AG08396 (cell line): ENCODE measurements around the gene RPS3.
"Not testable (repeated sequence)": the region's sequence is repeated elsewhere in the genome, so short reads cannot be mapped to it uniquely, and the experiment has no call there.

Experiments used
- DNase-seq: peaks from one replicate; pipeline ENCODE4 v3.0.0; 2012; ENCODE audit warnings: low spot score, mixed read lengths

Gene RPS3

DNA sequence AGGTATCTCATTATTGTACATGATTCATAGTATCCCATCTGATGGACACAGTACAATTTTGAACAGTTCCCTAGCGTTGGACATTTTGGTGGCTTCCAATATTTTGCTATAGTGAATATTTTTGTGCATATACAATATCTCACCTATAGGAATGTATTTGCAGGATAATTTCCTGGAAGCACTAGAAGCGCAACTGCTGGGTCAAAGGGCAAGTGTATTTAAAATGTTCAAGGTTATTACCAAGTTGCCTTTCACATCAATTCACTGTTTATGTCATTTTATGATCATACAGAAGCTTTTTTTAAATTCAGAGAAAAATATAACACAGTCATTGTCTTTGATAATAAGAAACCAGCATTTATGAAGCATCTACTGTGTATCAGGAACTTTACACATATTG is 19.1 kb upstream of the RPS3 start:
- no peak for DNase-seq

DNA sequence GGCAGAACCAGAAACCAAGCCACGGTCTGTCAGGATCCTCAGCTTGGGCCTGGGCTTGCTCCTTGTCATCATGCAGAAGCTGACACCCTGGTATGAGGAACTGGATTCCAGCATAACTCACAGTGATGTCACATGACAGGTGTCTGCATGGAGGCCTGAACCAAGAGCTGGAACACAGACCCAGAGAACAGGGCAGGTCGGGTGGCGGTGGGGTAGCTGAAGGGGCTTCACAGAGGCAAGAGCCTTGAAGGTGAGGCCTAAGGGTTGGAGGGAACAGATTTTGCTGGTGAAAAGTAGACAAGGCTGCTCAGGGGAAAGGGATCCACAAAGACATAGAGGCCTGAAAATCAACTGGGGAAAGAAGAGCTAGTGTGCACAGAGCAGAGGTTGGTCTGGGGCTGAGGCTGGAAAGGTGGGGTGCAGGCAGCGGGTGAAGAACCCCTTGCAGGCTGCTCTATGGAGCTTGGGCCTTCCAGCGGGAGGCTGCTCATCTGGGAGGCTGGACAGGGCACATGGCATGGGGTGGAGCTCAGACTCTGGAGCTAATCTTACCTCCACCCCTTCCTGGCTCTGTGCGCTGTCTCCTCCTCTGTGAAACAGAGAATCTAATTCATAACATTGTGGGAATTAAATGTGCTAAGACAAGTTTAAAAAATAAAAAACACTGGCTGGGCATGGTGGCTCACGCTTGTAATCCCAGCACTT is 18.4 kb upstream of the RPS3 start:
- no peak for DNase-seq

DNA sequence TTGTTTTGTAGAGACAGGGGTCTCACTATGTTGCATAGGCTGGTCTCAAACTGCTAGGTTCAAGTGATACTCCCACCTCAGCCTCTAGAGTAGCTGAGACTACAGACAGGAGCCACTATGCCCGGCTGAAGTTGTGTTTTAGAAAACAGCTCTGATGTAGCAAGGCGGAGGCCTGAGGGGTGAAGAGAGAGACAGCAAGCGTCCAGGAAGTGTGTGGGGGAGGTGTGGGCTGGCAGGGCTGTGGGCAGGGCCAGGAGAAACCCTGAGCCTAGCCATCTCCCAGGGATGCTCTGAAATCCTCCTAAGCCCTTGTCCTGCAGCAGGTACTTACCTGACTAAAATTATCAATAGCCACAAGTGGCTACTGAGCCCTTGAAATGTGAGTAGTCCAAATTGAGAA is 16.1 kb upstream of the RPS3 start:
- no peak for DNase-seq

DNA sequence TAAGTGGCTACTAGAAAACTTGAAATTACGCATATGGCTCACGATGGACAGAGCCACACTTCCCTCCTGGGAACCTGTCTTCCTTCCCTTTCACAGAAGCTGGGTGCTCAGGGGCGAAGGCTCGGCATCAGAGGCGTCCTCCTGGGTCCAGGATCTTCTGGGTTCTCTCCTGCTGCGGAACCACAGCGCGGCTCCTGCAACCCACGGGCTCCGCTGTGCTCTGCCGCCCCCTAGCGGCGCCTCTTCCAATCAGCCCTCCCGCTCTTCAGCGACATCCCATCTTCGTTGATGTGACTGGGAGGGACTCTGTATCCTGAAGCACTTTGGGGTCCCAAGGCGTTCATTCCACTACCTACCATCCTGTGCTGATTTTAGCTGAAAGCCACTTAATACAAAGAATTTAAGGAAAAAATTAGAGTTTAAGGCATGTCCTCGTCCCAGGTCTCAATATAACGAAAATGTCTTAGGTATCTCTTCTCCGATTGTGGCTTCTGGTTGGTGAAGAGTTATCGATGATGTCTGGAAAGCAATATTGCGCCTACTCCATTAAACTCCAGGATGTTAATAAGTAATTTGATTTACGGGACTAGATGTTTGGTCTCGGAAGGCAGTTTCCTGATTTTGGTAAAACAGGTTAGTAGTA is 14.8 kb upstream of the RPS3 start:
- peak; percentile 87 for DNase-seq

DNA sequence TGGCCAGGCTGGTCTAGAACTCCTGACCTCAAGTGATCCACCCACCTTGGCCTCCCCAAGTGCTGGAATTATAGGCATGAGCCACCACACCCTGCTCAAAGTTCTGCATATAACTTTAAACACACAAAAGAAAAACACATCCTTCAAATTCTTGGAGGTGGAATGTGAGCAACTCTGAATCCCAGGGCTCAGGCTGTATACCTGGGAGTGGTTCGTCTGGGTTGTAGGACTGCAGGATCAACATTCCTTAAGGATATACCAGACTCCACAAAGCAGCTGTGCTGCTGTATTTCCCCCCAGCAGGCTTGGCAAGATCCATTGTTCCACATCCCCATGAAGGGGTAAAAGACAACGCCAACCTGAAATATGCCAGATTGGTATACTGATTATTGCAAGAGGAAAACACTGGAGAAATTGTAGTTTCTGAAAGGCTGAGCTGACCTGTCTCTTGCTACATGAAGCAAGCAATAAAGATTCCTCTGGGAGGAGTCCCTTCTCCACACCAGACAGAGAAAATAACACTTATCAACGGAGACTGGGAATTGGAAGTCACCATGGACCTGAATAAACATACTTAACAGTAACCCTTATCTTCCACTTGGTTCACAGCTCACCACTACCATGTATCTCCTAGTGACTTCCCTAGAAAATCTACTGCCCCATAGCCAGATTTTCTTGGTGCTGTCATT is 12.2 kb upstream of the RPS3 start:
- DNase-seq = no peak

DNA sequence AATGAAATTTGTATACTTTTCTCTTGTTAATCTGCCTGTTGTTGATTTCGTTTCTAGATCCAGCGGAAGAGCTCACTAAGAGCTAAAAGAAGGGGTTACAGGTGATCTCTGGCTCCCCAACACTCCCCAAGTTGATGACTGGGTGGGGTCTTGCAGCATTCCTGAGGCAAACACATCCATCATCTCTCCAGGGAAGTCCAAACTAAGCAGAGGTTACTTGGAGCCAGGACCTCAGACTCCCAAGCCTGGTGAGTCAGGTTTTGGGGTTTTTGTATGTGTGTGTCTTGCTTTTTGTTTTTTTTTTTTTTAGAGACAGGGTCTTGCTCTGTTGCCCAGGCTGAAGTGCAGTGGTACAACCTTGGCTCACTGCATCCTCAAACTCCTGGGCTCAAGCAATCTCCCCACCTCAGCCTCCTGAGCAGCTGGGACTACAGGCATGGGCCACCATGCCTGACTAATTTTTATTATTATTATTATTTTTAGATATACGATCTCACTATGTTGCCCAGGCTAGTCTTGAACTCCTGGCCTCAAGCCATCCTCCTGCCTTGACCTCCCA is 11.5 kb upstream of the RPS3 start:
- DNase-seq = no peak

DNA sequence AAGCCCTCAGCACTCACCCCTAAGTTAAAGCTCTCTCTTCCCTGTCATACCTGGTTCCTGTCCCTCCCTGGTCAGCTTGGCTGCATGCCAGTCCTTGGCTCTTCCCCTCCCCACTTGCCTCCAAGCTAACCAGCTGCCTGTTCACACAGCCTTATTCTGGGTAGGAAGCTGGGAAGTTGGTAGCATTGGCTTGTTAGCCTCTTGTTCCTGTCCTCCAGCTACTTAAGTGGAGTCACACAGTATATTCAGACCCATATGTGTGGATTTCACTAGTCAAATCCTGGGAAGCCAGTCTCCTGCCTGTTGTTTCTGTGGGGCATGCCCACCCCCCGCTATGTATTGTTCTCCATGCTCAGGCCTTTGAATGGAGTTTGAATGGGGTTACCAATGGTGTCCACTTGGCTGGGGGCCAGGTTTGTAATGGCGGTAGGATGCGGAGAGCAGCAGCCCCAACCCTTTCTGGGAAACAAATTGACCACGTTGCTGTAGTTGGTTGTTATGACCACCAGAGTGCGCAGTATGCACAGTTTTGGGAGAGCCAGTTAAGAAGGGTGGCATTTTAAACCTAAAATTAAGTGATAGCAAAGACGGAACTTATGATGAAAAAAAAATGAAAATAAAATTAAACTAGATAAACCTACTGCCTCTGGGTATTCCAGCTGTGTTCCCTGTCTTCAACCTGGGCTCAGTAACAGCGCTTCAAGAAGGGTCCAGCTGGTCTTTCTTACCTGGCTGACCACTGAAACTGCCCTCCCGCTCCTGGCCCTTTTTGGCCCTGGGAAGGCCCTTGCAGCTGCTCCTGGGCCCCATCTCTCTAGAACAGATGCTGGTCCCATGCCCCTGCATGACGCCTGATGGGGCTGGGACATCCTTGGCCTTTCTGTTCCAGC is 10.7 kb upstream of the RPS3 start:
- peak; percentile 83 for DNase-seq

DNA sequence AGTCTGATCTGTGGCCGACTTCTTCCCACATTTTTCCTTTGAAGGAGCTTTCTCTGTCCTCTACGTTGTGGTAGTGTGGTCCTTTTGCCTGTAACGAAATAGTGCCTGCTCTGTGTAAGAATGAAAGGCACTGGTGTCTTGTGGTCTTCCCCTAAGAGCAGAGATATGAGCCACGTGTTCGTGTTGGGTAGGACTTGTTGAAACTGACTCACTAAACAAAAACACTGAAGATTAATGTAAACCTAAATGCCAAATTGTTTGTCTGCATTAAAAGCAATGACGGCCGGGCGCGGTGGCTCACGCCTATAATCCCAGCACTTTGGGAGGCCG is 10.1 kb upstream of the RPS3 start:
- no peak for DNase-seq

DNA sequence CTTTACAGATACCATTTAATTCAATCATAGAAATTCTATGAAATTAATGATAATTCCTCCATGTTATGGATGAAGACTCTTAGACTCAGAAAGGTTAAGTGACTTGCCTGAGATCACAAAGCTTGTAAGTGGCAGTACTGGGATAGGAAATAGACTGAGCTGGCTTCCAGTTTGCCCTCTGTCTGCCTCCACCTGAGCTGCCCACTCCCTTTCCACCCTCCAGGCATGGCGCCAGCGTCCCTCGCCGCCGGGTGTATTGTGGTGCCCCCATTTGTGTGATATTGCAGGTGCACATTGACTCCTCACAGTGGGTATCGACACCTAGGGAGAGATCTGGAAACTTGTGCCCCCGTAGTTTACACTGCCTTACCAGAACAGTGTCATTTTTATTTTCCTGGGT is 9.4 kb upstream of the RPS3 start:
- DNase-seq = no peak

DNA sequence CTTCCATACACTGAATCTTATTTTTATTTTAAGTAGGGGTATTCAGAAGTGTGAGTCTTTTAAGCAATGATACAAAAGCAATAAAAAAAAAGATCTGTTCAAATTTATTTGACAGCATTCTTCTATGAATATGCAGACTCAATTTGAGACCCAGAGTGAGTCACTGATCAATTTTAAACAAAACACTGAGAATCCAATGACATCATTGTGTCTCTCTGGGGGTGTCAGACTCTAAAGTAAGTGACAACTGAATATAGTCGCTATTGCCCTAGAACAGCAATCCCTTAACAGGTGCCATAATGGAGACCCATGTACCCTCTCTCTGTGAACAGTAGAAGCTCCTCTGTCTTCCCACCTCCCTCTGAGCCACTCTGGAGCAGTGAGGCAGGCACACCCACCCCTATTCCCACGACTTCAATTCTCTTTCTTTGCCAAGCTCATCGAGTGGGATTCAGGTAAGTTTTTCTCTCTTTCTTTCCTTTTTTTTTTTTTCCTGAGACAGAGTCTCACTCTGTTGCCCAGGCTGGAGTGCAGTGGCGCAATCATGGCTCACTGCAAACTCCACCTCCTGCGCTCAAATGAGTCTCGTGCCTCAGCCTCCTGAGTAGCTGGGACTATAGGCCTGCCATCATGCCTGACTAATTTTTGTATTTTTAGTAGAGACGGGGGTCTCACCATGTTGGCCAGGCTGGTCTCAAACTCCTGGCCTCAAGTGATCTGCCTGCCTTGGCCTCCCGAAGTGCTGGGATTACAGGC is 5.1 kb upstream of the RPS3 start:
- DNase-seq = no peak

DNA sequence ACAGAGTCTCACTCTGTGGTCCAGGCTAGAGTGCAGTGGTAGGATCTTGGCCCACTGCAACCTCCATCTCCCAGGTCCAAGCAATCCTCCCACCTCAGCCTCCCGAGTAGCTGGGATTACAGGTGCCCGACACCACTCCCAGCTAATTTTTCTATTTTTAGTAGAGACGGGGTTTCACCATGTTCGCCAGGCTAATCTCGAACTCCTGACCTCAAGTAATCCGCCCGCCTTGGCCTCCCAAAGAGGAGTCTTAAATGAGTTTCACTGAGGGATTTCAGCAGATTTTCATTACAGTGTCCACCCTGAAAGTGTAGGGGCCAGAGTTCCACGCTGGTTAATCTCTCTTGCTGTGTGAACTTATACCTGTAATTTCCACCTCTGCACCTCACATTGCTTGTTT is 412 bp upstream of the RPS3 start:
- no peak for DNase-seq

DNA sequence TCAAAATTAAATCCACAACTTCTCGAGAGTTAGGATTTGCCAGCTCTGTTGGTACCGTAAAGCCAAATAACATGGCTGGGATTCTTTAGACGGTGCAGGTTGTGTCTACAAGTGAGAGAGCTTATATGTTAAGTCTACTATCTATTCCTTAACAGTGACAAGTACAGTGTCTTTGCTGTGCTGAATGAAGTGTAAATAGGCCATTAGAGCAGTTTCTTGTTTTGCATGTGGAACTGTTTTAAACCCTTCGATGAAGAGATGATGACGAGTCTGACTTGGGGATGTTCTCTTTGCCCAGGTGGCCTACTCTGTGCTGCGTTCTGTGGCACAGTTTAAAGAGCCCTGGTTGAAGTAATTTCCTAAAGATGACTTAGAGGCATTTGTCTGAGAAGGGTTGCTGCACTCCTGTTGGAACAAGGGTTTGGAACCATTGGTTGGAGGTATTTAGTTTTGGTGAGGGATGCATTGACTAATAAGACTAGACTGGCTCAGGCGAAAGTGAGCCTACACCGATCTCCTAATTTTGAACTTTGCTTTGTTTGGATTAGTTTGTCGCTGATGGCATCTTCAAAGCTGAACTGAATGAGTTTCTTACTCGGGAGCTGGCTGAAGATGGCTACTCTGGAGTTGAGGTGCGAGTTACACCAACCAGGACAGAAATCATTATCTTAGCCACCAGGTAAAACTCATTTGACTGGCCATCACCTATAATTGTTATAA is 988 bp downstream of the RPS3 start:
- no peak for DNase-seq

DNA sequence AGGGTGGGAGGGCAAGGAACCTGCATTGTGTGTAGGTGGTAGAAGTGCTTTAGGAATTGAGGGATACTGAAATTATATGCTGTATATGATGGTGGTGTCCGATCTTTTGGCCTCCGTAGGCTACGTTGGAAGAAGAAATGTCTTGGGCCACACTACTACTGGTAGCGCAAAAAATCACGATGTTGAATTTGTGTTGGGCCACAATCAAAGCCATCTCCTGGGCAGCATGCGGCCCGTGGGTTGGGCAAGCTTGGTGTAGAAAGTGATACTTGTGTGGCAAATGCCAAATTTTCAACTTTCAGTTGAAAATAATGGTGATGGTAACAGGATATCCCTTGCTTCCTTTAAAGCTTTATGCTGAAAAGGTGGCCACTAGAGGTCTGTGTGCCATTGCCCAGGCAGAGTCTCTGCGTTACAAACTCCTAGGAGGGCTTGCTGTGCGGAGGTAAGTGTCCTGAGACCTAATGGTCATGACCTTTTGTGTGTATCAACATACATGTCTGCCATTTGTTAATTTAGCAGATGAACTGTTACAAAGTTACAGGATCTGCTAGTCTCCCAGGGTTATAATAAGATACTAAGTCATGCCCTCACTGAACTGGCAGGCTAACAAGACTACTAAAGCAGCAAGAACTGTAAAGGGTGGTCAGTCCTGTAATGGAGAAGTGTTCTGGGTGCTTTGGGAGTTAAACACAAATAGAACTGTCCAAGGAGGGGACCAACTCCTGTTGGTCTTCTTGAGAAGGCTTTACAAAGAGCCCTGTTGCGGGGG is 2.9 kb downstream of the RPS3 start:
- no peak for DNase-seq

DNA sequence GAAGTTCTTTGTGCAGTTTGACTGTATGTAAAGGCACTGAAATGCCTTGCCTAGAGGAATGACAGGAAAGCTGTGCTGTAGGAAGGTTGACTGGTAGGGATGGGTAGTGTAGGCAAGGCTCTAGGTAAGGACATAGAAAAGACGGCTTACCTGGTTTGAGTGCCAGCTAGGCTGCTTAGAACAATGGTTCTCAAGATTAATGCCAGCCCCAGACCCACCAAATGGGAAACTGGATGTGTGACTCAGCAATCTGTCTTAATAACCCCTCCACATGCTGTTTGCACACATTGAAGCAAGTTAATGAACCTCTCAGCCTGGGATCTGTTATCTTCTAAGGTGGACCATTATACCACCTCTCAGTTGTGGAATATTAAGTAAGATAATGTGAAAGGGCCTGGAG is 3.7 kb downstream of the RPS3 start:
- no peak for DNase-seq

DNA sequence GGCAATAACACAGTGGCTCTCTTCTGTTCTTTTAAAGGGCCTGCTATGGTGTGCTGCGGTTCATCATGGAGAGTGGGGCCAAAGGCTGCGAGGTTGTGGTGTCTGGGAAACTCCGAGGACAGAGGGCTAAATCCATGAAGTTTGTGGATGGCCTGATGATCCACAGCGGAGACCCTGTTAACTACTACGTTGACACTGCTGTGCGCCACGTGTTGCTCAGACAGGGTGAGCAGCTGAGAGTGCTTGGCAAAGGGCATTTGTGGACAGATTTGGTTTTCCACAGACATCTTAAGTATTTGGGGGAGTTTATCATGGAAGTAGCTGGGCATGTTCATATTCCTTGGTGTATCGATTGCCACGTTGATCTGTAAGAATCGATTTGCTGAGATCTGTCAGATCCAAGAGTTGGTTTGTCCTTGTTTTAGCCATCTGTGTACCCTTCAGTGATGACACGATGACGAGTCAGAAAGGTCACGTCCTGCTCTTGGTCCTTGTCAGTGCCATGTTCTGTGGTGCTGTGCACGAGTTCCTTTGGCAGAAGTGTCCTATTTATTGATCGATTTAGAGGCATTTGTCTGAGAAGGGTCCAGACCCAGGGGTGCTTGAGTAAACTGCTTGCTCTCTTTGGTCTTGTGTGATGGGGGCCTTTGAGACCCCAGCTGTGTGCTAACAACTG is 4.8 kb downstream of the RPS3 start:
- DNase-seq = no peak

DNA sequence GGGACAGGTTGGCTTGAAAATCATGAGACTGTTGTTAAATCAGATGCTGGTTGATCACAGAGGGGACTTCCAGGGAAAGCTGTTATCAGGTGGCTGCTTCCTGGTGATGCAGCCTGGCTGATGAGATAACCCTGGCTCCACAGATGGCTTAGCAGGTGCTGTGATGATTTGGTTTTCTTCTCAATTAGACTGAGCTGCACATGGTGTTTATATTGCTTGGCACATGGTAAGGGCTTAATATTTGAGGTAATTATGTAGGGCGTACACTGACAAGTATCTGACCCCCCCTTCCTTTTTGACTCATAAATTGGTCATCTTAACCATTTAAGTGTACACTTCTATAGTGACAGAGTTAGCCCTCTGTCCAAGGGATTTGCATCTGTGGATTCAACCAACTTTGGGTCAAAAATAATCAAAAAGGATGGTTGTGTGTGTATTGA is 7.0 kb downstream of the RPS3 start:
- DNase-seq = no peak

DNA sequence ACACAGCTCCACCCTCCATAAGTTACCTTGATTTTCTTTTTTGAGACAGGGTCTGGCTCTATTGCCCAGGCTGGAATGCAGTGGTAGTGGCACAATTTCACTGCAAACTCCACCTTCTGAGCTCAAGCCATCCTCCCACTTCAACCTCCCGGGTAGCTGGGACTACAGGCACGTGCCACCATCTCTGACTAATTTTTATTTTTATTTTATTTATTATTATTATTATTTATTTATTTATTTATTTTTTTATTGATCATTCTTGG is 9.6 kb downstream of the RPS3 start:
- no peak for DNase-seq

DNA sequence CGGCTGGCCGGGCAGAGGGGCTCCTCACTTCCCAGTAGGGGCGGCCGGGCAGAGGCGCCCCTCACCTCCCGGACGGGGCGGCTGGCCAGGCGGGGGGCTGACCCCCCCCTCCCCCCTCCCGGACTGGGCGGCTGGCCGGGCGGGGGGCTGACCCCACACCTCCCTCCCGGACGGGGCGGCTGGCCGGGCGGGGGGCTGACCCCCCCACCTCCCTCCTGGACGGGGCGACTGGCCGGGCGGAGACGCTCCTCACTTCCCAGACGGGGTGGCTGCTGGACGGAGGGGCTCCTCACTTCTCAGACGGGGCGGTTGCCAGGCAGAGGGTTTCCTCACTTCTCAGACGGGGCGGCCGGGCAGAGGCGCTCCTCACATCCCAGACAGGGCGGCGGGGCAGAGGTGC is 10.7 kb downstream of the RPS3 start:
- DNase-seq = not testable (repeated sequence)

DNA sequence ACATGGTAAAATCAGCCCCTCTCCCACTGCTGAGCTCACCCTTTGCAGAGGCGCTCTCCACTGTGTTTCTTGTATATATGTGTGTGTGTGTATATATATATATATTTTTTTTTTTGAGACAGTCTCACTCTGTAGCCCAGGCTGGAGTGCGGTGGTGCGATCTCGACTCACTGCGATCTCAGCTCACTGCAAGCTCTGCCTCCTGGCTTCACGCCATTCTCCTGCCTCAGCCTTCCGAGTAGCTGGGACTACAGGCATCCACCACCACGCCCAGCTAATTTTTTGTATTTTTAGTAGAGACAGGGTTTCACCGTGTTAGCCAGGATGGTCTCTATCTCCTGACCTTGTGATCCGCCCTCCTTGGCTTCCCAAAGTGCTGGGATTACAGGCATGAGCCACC is 13.8 kb downstream of the RPS3 start:
- not testable (repeated sequence) for DNase-seq

DNA sequence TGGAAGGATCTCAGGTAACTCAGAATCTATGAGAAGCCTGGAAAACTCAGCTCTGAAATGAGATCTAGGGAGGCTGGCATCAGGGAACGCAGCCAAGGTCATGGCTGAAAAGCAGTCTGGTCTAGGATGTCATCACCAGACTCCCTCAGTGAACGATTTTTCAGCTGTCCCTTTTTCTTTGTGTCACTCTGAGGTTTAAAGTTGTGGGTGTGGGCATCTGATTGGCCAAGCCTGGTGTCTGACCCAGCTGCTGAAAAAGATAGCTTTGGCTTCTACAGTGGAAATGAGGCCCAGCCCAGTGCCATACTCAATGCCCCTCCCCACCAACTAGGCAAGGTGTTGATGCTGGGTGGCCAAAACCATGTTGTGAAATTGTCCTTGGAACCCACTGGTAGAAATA is 14.5 kb downstream of the RPS3 start:
- DNase-seq = no peak
